H1 (cell line): ENCODE measurements around the gene LARP6. TPM values are rescaled to one million over a fixed set of nuclear protein-coding genes. Genes with fewer than 3 reads are reported as not detected.

ENCODE experiments used
- HDAC2 ChIP-seq, 2 experiments: fragments of 300-600 bp in 1 of 2; sonication (generic) in 1 of 2; IDR thresholded peaks; 2 replicates each; pipeline ENCODE4 v1.6.1; 2011 to 2012; ENCODE audit warnings: low read depth in 2 of 2, low read length in 2 of 2, mild to moderate bottlenecking in 2 of 2, moderate library complexity in 2 of 2, borderline replicate concordance in 1 of 2, inconsistent platforms in 1 of 2
- polyA plus RNA-seq, 7 experiments: library from polyadenylated mRNA; depleted of rRNA in 3 of 7; stranded (reverse) in 5 of 7; unstranded in 2 of 7; fragments of >200 nt in 5 of 7; fragments of 200-250 nt in 2 of 7; gene quantifications; 1 replicate in 5 of 7; 2 replicates in 1 of 7; 4 replicates in 1 of 7; pipeline versions ENCODE4 v1.2.1 to v1.2.3, GENCODE V29; 2011 to 2013; ENCODE audit warnings: missing spikeins in 2 of 7, mixed read lengths in 2 of 7
- total RNA-seq: library from RNA; stranded (reverse); fragmentation: NEBNext Ultra II Directional; extraction: Animal tissue kit (Norgen Biotek cat#: 25700); gene quantifications from 2 replicates; pipeline ENCODE4 v1.2.1, GENCODE V29; 2021

The LARP6 gene
- total and polyA plus RNA-seq, 2 of the 8 experiments (the other 6 are each of a cell fraction or from before 2014, with no cell fraction given) = 21.0 to 24.7 TPM

- TF ChIP-seq HDAC2 (IDR thresholded peaks at IDR 0.05; ENCODE audit: borderline replicate concordance in 1 of 2, low read depth in 2 of 2, low read length in 2 of 2) = no peak
- TF ChIP-seq, all 59 proteins: peak for 0
Measured at GRCh38 chr15:70788114-70789049, 65.6 kb downstream of the LARP6 start (continued).
